Measurements from ENCODE around the gene SNX17.
"Not testable (repeated sequence)": the region's sequence is repeated elsewhere in the genome, so short reads cannot be mapped to it uniquely, and the experiment has no call there.

The SNX17 gene

DNA sequence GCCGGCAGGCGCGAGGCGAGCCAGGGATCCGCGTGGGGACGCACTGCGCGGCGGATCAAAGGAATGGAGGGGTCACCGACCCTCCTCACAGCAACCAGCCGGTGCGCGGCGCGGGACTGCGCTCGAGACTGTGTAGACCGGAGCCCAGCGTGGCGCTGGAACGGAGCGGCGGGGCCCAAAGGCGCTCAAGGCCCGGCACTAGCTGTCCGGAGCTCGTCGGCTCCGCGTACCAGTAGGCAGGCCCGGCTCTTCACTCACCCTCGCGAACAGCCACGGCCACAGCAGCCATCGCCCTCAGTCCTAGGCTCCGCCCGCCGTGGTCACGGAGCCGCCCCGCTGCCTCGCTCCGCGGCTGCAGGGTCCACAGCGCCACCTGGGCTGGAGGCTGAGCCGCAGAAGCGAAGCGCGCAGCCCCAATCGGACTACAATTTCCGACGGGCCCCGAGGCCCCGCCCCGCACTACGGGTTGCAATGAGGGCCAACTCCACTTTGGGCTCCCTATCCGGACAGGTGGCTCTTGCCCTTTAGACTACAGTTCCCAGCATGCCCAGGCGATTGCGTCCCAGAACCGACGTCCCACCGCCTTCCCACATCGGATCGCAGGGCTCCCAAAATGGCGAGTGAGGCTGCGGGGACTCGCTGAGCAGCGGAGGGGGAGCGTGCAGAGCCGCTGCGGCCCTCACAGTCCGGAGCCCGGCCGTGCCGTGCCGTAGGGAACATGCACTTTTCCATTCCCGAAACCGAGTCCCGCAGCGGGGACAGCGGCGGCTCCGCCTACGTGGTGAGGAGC lies at the start of gene SNX17, which contains the start of gene EIF2B4:
Gene SNX17, plus strand, starts transcription at position 591 of the 790 bp plus-strand sequence. Its CDS starts 128 bp downstream, at position 719.
Gene EIF2B4, minus strand, starts transcription at position 313 of the 790 bp plus-strand sequence. Its CDS starts 24 bp downstream, at position 289.
- DNase-seq, result peak; percentile 100

- peak; percentile 98 for DNase-seq
These were observed 49.4 kb upstream of the SNX17 start for GRCh38 chr2:27320958-27321543.

DNA sequence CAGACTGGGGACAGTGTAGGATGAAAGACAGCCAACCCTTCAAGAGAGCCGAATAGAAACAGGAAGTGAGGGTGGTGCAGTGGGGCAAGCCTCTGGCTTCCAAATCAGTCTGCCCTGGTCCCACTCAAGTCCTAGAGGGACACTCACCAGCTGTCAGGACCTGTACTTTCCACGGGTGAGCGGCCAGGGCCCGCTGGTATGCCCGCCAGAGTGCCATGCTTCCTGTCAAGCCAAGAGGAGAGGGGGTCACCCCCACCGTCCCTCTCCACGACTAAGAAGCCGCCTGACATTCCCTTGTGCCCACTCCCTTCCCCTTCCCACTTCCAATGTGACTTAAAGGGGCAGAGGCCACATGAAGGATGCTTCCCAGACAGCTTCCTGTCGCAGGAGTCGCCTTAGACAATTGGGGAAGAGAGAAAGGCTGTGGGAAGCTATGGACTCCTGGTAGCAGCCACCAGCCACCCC lies 48.1 kb upstream of the SNX17 start:
- DNase-seq, result no peak

DNA sequence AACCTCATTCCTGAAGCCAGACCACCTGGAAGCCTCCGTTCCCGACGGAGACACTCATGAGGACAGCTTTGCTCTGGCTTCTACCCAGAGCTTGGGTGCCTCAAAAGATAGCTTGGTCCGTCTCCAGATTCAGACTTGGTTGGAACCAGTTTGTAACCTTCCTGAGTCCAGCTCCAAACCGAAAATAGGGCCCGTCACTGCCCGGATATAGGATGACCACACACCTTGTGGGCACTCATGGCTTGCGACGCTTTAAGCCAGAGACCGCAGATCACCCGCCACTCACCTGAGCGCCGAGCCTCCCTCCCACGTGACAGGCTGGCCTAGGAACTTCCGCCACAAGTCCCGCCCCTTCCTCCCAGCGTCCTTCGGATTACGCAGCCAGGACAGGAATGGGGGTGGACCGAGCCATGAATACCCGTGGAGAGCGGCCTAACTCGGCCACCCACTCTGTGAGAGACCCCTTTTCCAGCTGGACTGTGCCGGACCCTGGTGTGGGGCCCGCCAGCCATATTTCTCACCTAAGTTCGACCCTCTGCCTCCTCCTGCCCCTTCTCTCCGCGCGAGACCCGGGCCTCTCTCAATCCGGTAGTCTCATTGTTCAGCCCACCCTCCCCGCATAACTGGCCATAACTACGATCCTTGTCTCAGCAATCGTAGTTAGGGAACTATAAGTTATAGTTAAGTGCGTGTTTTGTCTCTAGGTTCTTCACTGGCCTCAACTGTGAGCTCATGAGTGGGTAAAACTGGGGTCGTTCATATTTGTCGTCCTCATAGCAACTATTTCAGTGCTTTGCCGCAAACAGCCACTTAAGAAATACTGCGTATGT lies 47.4 kb upstream of the SNX17 start, which contains the start of gene MPV17:
Gene MPV17, minus strand, starts transcription at position 332 of the 830 bp plus-strand sequence. CDS start 580 bp downstream, outside the sequence.
- DNase-seq, result peak; percentile 86

DNA sequence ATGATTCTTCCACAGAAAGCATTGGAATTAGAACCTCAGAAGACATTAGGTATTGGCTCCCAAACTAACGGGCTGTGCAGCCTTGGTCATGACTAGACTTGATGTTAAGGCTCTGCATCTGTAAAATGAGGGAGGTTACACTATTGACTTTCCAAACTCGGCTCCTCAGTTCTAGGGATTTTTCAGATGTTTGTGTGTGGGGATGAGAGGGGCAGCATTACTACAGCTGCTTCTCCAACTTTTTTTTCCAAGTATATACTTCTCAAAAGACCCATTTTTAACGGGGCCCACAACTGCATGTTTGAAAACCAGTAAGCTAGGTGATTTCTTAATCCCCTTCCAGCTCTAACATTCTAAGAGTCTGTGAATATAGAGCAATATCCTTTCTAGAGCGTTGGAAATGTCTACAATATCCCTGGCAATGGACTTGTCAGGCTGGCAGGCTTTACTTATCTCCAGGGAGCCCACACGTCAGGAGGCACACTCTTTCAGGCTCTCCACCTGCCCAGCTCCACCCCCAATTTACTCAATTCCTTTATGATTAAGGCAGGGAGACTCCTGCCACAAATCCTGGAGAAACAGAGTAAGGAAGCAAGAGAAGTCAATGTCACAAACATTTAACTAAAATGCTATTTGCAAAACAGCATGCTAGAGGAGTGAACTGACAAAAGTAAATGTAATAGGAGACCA lies 46.7 kb upstream of the SNX17 start:
- peak; percentile 16 for DNase-seq

DNA sequence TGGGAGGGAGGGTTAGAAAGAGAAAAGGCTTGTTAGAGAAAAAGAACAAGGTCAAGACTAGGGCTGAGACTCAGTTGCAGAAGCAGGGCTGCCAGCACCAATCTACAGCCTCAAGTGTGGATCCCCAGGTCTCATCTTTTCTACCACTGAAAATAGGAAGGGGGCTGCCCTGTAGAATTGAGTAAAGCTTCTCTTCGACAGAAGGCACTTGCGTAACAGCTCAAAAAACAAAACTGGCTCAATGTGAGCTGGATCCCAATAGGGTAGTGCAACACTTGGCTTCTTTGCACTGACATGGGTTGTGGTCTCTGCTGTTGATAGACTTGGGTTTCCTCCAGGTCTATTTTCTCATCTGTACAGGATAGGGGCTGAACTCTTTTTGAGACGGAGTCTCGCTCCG lies 45.7 kb upstream of the SNX17 start:
- DNase-seq, result no peak

DNA sequence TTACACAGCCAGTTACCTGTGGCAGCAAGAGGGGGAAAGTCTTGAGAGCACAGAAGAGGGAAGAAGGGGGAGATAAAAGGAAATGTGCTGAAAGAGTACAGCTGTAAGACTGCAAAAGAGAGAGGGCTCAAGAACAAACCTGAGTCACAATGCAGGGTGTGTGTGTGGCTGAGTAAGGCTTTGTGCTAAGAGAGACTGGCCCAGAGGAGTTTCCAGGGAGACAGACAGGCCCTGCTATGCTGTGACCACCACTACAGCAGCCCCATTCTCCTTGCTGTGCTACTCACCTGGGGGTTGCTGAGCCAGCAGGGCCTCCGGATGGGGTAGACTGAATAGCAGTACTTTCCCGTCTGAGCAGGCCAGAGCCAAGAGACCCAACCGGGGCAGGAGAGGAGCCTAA lies 35.1 kb upstream of the SNX17 start:
- DNase-seq, result no peak

DNA sequence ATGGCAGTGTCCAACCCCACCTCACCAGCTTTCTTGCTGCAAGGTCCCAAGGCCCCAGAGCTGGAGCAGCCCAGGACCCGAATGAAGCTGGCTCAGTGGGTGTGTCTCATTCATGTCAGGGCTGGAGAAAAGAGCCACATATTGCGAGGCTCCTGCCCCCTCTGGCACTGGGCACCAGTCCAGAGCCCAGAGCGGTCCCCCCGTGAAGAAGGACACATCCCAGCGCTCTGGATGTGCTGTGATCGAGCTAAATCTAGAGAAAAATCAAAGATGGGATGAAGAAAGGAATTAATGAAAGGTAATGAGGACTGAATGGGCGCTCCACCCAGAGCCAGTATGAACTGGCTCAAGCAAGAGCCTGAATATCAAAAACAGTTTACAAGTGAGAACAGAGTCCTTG lies 34.2 kb upstream of the SNX17 start:
- no peak for DNase-seq

DNA sequence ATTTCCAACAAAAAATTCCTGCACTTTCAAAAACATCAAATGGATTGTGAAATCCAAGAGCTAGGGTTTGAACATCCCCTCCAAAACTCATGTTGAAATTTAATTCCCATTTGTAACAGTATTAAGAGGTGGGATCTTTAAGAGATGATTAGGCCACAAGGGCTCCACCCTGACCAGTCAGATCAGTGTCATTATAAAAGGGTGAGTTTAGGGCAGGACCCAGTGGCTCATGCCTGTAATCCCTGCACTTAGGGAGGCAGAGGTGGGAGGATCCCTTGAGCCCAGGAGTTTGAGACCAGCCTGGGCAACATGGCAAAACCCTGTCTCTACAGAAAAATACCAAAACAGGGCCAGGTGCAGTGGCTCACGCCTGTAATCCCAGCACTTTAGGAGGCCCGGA lies 22.8 kb upstream of the SNX17 start:
- no peak for DNase-seq

- DNase-seq, result no peak
These were observed 20.2 kb upstream of the SNX17 start for GRCh38 chr2:27350106-27350693.

GRCh38 chr2:27351802-27352598 lies 18.4 kb upstream of the SNX17 start:
- DNase-seq, result no peak

DNA sequence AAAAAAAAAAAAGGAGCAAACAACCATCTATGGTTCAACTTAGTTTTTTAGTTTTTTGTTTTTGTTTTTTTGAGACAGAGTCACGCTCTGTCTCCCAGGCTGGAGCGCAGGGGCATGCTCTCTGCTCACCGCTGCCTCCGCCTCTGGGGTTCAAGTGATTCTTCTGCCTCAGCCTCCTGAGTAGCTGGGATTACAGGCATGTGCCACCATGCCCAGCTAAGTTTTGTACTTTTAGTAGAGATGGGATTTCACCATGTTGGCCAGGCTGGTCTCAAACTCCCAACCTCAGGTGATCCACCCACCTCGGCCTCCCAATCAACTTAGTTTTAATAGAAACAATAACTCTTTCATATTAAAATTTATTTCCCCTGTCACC lies 17.0 kb upstream of the SNX17 start:
- not testable (repeated sequence) for DNase-seq

- peak; percentile 74 for DNase-seq
These were observed 16.4 kb upstream of the SNX17 start for GRCh38 chr2:27353762-27354596.

DNA sequence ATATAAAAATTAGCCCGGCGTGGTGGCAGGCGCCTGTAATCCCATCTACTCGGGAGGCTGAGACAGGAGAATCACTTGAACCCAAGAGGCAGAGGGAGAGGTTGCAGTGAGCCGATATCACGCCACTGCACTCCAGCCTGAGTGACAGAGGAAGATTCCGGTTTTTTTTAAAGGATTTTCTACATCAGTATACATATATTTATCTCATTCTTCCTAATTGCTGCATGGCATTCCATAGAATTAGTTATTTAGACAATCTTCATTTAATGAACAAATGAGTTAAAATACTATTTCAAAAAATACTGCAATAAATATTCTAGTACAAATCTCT lies 15.9 kb upstream of the SNX17 start:
- DNase-seq, result no peak

GRCh38 chr2:27356056-27356381 lies 14.4 kb upstream of the SNX17 start:
- DNase-seq, result peak; percentile 54

GRCh38 chr2:27356382-27357181 lies 13.8 kb upstream of the SNX17 start, which contains the start of gene GTF3C2:
Gene GTF3C2 (minus strand): TSS chr2:27356764. CDS start chr2:27343554, 13,210 bp downstream.
- DNase-seq, result peak; percentile 98

DNA sequence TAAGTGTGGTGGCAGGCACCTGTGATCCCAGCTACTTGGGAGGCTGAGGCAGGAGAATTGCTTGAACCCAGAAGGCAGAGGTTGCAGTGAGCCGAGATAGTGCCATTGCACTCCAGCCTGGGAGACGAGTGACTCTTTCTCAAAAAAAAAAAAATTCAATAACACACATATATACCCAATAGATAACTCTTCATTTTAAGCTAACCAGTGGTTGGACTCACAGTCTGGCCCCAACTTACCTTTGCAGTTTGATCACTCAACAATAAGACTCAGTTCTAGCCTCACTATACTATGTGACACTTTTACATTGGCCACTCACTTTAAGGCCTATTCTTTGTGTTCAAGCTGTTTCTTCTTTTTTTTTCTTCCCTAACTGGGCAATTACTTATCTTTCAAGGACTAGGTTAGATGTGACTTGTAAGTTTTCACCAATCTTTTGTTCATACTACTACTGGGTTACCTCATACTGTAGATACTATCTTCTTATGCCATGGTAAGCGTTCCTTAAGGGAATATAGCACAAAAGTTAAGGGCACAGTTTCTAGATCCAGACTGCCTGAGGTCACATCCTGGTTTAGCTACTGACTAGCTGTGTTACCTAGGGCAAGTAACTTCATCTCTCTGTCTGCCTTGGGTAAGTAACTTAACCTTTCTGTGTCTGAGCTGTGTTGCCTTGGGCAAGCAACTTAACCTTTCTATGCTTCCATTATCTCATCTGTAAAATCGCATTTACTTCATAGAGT lies 7.6 kb upstream of the SNX17 start:
- no peak for DNase-seq

- no peak for DNase-seq
These were observed 6.5 kb upstream of the SNX17 start for GRCh38 chr2:27363933-27364332.

DNA sequence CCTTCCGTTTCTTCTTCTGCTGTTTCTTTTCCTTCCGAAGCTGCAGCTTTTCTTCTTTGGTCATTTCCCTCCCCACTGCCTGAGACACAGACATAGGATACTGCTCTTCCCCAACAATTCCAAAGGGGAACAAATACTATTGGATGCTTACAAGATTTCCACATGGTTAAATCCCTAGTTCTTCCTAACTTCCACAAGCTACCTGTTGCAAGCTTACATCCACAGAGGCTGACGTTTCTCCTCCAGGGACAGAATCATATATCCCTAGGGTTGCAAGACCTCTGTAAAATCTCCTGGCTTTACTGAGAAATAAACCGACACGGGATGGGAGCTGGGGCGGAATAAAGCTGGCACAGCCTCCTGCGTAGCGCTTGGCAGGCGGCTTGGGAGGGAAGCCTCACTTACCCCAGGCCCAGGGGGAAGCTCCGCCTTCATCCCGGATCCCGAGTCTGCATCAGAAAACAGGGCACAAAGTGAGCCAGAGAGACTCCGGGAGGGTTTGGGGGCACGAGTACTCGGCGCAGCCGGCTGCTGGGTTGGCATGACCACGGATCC lies 868 bp upstream of the SNX17 start:
- peak; percentile 37 for DNase-seq

Measured in HCEC 1CT (cell line).